ENCODE data around the gene CKAP2. TPM values are rescaled to one million over a fixed set of nuclear protein-coding genes. Genes with fewer than 3 reads are reported as not detected.
"Not testable (repeated sequence)": the region's sequence is repeated elsewhere in the genome, so short reads cannot be mapped to it uniquely, and the experiment has no call there.

Gene CKAP2
- total and polyA plus RNA-seq, 9 donors, result 3.0 to 12.6 (median 6.1) TPM

DNA sequence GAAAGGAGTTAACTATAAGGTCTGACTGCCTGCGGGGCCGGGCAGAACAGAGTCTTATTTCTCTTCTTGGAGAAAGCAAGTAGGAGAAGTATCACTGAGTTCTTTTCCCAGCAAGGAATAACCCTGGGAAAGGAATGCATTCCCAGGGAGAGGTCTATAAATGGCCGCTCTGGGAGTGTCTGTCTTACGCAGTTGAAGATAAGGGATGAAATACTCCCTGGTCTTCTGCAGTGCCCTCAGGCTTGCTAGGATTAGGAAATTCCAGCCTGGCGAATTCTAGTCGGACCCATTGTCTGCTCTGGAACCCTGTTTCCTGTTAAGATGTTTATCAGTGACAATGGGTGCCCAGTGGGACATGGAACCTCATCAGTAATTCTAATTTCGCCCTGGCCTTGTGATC lies 47.0 kb downstream of the CKAP2 start:
- H3K4me3 ChIP-seq; H3K4me1 ChIP-seq (ENCODE audit: insufficient read depth); intact Hi-C loops (cut with DNase I): not testable (repeated sequence)

DNA sequence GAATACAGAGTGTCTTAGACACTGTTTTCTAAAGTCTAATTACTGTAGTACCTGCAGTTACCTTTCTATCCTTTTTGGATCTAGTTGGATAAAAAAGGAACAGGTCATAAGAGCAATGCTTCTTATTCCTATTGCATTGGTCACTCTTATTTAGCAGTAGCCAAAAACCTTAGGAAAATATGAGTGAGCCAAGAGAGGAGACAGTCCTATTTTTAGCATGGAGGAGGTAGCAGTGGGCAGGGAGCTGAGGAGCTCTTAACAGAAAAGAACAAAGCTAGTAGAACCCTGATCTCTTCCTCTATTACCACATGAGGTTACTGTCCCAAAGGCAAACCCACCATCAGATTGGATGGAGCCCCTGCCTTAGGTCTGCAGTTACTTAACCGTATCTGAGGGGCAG lies 50.6 kb downstream of the CKAP2 start:
- H3K36me3 ChIP-seq; intact Hi-C loops (cut with DNase I); H3K4me1 ChIP-seq (ENCODE audit: insufficient read depth); DNase-seq; H3K9me3 ChIP-seq; H3K4me3 ChIP-seq; H3K27me3 ChIP-seq; H3K27ac ChIP-seq: not testable (repeated sequence)
- WGBS, 3 donors, result no CpG with 5 or more reads among the region's 1 CpG

More for the DNA sequence above, 47.0 kb downstream of the CKAP2 start:
- H3K9me3 ChIP-seq, DNase-seq, H3K27me3 ChIP-seq, H3K36me3 ChIP-seq, H3K27ac ChIP-seq: not testable (repeated sequence)
- WGBS, 3 donors, result 74 to 88% (median 79%) methylated on average over 7 of the region's 7 CpGs

DNA sequence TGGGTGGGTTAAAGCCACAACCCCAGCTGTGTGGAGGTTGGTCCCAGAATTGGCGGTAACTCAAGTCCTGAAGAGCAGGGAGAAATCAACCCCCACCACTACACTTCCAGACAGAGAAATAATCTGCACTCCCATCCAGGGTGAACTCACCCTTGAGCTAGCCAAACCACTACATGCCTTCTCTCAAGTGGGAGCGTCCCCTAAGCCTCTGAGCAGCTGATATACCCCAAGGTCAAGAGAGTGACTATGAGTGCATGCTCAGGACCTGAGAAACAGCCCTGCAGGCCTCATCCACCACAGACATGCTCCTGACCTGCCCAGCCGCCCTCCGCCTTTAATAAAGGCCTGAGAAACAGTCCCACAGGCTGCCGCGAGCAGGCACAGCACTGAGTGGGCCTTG lies 54.3 kb downstream of the CKAP2 start:
- H3K27me3 ChIP-seq; intact Hi-C loops (cut with DNase I); DNase-seq; H3K4me1 ChIP-seq (ENCODE audit: insufficient read depth); H3K4me3 ChIP-seq; H3K27ac ChIP-seq; H3K36me3 ChIP-seq; H3K9me3 ChIP-seq: not testable (repeated sequence)
- WGBS, 3 donors, result 60 to 86% methylated on average over 1 to 2 of the region's 6 CpGs; no CpG with 5 or more reads in 1 of the 3 donors

DNA sequence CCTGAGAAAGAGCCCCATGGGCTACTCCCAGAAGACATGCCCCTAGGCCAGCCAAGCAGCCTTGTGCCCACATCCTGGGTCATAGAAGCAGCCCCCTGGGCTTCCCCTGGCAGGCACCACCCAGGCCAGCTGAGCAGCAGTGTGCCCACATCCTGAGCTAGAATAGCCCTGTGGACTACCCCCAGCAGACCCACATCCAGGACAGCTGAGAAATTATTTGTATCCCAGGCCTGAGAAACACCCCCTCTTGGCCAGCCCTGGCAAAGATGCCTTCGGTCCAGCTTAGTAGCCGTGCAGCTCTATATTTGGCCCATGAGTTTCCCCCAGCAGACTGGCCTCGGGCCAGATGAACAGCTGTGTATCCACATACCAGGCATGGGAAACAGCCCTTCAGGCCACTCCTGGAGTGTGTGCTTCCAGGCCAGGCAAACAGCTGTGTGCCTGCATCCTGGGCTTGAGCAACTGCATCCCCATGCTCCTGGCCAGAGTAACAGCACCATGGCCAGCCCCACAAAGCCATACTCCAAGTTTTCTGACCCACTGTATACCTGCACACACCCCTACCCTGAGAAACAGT lies 55.0 kb downstream of the CKAP2 start:
- H3K4me3 ChIP-seq; H3K27ac ChIP-seq; DNase-seq; H3K9me3 ChIP-seq; H3K27me3 ChIP-seq; H3K4me1 ChIP-seq (ENCODE audit: insufficient read depth); H3K36me3 ChIP-seq; intact Hi-C loops (cut with DNase I): not testable (repeated sequence)
- WGBS, 3 donors, result 28 to 61% (median 60%) methylated on average over 1 to 3 of the region's 3 CpGs

DNA sequence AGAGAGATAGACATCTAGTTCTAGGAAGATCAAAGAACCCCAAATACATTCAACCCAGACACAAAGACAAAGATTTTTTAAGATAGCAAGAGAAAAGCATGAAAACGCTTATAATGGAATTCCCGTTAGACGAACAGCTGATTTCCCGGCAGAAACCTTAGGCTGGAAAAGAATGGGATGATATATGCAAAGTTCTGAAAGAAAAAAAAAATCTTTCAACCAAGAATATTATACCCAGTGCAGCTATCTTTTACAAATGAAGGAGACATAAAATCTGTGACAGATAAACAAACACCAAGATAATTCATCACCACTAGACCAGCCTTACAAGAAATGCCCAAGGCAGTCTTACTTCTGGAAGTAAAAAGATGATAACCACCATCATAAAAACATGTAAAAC lies 56.3 kb downstream of the CKAP2 start:
- intact Hi-C loops (cut with DNase I); H3K27ac ChIP-seq; H3K36me3 ChIP-seq; H3K27me3 ChIP-seq; H3K9me3 ChIP-seq; H3K4me3 ChIP-seq; DNase-seq; H3K4me1 ChIP-seq (ENCODE audit: insufficient read depth): not testable (repeated sequence)
- 96 to 99% (median 98%) methylated on average over 4 of the region's 4 CpGs for WGBS, 3 donors

DNA sequence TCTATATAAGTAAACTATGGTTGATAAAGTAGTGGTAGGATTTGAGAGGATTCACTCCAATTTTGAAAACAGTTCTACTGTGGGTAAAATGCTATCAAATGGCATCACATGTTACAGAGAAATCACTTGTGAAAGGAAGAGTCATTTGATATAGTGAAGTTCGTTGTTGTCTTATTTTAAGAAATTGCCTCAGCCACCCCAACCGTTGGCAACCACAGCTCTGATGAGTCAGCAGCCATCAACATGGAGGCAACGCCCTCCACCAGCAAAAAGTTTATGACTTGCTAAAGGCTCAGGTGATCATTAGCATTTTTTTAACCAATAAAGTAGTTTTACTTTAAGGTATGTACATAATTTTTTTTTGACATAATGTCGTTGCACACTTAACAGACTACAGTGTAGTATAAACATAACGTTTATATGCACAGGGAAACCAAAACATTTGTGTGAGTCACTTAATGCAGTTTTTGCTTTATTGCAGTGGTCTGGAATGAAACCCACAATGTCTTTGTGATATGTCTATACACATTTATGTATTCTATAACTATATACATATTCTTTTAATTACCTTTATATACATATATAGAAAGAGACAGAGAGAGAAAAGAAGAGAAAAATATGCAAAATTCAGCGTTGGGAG lies 58.8 kb downstream of the CKAP2 start:
- intact Hi-C loops (cut with DNase I); DNase-seq; H3K27ac ChIP-seq; H3K27me3 ChIP-seq; H3K4me3 ChIP-seq; H3K9me3 ChIP-seq; H3K4me1 ChIP-seq (ENCODE audit: insufficient read depth); H3K36me3 ChIP-seq: not testable (repeated sequence)
- 58 to 73% (median 71%) methylated on average over 5 of the region's 6 CpGs for WGBS, 3 donors

DNA sequence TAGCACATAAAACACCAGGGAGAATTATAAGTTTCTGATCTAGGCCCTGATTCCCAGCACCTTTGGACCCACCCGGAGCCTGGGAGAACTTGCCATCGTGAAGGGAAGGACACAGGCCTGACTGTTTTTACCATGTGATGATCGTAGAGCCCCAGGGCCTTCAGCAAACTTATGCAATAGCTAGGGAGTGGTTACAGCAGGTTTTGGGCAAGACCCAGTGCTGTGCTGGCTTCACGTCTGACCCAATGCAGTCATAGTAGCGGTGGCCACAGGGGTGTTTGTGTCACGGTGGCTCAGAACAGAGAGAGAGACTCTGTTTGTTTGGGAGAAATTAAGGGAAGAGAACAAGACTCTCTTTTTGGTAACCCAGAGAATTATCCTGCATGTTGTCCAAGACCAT lies 68.0 kb downstream of the CKAP2 start:
- intact Hi-C loops (cut with DNase I); H3K27ac ChIP-seq; H3K4me1 ChIP-seq (ENCODE audit: insufficient read depth); H3K27me3 ChIP-seq; DNase-seq; H3K4me3 ChIP-seq; H3K36me3 ChIP-seq; H3K9me3 ChIP-seq: not testable (repeated sequence)
- 91 to 100% (median 94%) methylated on average over 1 to 2 of the region's 6 CpGs for WGBS, 3 donors

Other genes starting within 250 kb of the CKAP2 start
- 1 to 10 TPM; 2.1 to 5.4 (median 3.4) TPM for gene THSD1, start 49.3 kb upstream of the CKAP2 start, total RNA-seq
- 1 to 10 TPM; 4.8 to 6.4 TPM for gene THSD1, start 49.3 kb upstream of the CKAP2 start, polyA plus RNA-seq
- 10 to 100 TPM; 30.8 to 54.7 (median 34.8) TPM for gene VPS36, start 4.8 kb upstream of the CKAP2 start, total RNA-seq
- gene VPS36, start 4.8 kb upstream of the CKAP2 start, polyA plus RNA-seq, result 10 to 100 TPM; 15.0 to 29.8 TPM
- 10 to 100 TPM in 3 of 7 donors, 1 to 10 TPM in 4; 2.3 to 12.6 (median 8.5) TPM for gene HNRNPA1L2, start 187.0 kb downstream of the CKAP2 start, total RNA-seq
- 10 to 100 TPM; 10.3 to 16.2 TPM for gene HNRNPA1L2, start 187.0 kb downstream of the CKAP2 start, polyA plus RNA-seq
- 10 to 100 TPM; 31.0 to 50.7 (median 45.6) TPM for gene SUGT1, start 197.4 kb downstream of the CKAP2 start, total RNA-seq
- 10 to 100 TPM; 20.0 to 33.7 TPM for gene SUGT1, start 197.4 kb downstream of the CKAP2 start, polyA plus RNA-seq

All from ovary (tissue), 9 donors.